ENCODE results near the gene CERKL. TPM values are rescaled to one million over a fixed set of nuclear protein-coding genes. Genes with fewer than 3 reads are reported as not detected.

Gene CERKL
- total and polyA plus RNA-seq, 2 of the 13 experiments (the other 11 are each of a cell fraction or from before 2014, with no cell fraction given) = not detected

- TF ChIP-seq SETDB1 (CRISPR knock-in tag; IDR thresholded peaks at IDR 0.05; ENCODE audit: borderline replicate concordance) = no peak
- TF ChIP-seq, protein P1, sequence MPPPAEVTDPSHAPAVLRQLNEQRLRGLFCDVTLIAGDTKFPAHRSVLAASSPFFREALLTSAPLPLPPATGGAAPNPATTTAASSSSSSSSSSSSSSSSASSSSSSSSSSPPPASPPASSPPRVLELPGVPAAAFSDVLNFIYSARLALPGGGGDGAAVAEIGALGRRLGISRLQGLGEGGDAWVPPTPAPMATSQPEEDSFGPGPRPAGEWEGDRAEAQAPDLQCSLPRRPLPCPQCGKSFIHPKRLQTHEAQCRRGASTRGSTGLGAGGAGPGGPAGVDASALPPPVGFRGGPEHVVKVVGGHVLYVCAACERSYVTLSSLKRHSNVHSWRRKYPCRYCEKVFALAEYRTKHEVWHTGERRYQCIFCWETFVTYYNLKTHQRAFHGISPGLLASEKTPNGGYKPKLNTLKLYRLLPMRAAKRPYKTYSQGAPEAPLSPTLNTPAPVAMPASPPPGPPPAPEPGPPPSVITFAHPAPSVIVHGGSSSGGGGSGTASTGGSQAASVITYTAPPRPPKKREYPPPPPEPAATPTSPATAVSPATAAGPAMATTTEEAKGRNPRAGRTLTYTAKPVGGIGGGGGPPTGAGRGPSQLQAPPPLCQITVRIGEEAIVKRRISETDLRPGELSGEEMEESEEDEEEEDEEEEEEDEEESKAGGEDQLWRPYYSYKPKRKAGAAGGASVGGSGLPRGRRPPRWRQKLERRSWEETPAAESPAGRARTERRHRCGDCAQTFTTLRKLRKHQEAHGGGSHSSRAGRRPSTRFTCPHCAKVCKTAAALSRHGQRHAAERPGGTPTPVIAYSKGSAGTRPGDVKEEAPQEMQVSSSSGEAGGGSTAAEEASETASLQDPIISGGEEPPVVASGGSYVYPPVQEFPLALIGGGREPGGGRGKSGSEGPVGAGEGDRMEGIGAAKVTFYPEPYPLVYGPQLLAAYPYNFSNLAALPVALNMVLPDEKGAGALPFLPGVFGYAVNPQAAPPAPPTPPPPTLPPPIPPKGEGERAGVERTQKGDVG (CRISPR knock-in tag; IDR thresholded peaks at IDR 0.05; ENCODE audit: borderline replicate concordance) = no peak
Observed at GRCh38 chr2:181575650-181576025, 81.3 kb downstream of the CERKL start (continued).

GRCh38 chr2:181575024-181575649, 81.8 kb downstream of the CERKL start:
- intact Hi-C loops (cut with micrococcal nuclease; ENCODE audit: unreplicated experiment) = no loop called here
- DNase-seq (ENCODE audit: low spot score) (no peak), FAIRE-seq (no peak), ATAC-seq (peak; percentile 70)
- no peak overlapping the region for H2AFZ ChIP-seq (ENCODE audit: low read length)
- TF ChIP-seq NFE2 (CRISPR knock-in tag; IDR thresholded peaks at IDR 0.05) (no peak), EED (CRISPR knock-in tag; IDR thresholded peaks at IDR 0.05) (no peak), ZNF83 (CRISPR knock-in tag; IDR thresholded peaks at IDR 0.05; ENCODE audit: borderline replicate concordance) (no peak), ZNF674 (CRISPR knock-in tag; IDR thresholded peaks at IDR 0.05; ENCODE audit: low read depth) (no peak), FIP1L1 (IDR thresholded peaks at IDR 0.05; ENCODE audit: borderline replicate concordance, insufficient read depth, low read depth, low read length) (no peak), GMEB1 (CRISPR knock-in tag; IDR thresholded peaks at IDR 0.05; ENCODE audit: borderline replicate concordance) (no peak)
- in situ Hi-C loops (cut with HindIII; ENCODE audit: extremely low pct_ligation_motif_present, low pct_unique_long_range_greater_than_20kb) = no loop called here
- no peaks in the 10 kb centered on the region for H3K36me3 ChIP-seq (replicated peaks in 1 of 2; ENCODE audit: control insufficient read depth in 1 of 2, insufficient read depth in 2 of 2, low read length in 2 of 2)
- no peak overlapping the region for H3K27ac ChIP-seq (ENCODE audit: extremely low read length, insufficient read depth, low read length)
- POLR2A ChIA-PET = no interaction called here
- CTCF ChIA-PET (ENCODE audit: low intra/inter-chr PET ratio, low total read pairs) = interaction anchor here (1.1 kb wide), 1 partner anchor 140 kb away, joined by 5 read pairs; no protein-coding TSS in a partner anchor
- BruUV-seq (replicated peaks) = no TSS peak
- no peak overlapping the region for H3K9ac ChIP-seq (ENCODE audit: insufficient read depth, low read depth, low read length)
- WGBS (ENCODE audit: low lambda C conversion rate) = 17% methylated on average over 7 of the region's 7 CpGs
- no peaks in the 10 kb centered on the region for H4K20me1 ChIP-seq (ENCODE audit: insufficient read depth, low read length)
- H3K9me3 ChIP-seq (ENCODE audit: low read length) = no peaks in the 10 kb centered on the region
- H3K27me3 ChIP-seq (ENCODE audit: control insufficient read depth in 1 of 2, insufficient read depth in 2 of 2, low read length in 2 of 2) = no peaks in the 10 kb centered on the region
- no peak overlapping the region for H3K4me2 ChIP-seq (ENCODE audit: low read depth, low read length)
- no peaks in the 10 kb centered on the region for H3K4me1 ChIP-seq (ENCODE audit: insufficient read depth, low read length)
- H3K4me3 ChIP-seq (replicated peaks in 1 of 3; ENCODE audit: insufficient read depth in 1 of 3, low read depth in 2 of 3, low read length in 3 of 3) = no peak overlapping the region
- no peaks in the 10 kb centered on the region for H3K79me2 ChIP-seq (ENCODE audit: insufficient read depth, low read length)
